ENCODE measurements around the gene AASS.
"Not testable (repeated sequence)": the region's sequence is repeated elsewhere in the genome, so short reads cannot be mapped to it uniquely, and the experiment has no call there.

Gene AASS

GRCh38 chr7:122182081-122182480, 38.0 kb upstream of the AASS start:
- Histone ChIP-seq H3K27me3 (ENCODE audit: control insufficient read depth, low read length) (no peaks in the 10 kb centered on the region), H3K9me3 (ENCODE audit: control insufficient read depth, insufficient read depth, low read length) (no peaks in the 10 kb centered on the region), H3K4me3 (ENCODE audit: low read length) (no peak overlapping the region), H3K27ac (ENCODE audit: low read depth, low read length) (no peak overlapping the region), H3F3A (ENCODE audit: control insufficient read depth, insufficient read depth) (no peaks in the 10 kb centered on the region), H3K4me2 (ENCODE audit: low read length) (no peak overlapping the region), H3K36me3 (ENCODE audit: control insufficient read depth, low read length) (no peaks in the 10 kb centered on the region), H3K79me2 (ENCODE audit: control insufficient read depth, low read length) (no peaks in the 10 kb centered on the region), H3K4me1 (ENCODE audit: control insufficient read depth, low read length) (no peaks in the 10 kb centered on the region), H4K20me1 (ENCODE audit: control insufficient read depth, insufficient read depth, low read depth, low read length) (no peaks in the 10 kb centered on the region), H3K9me2 (replicated peaks; ENCODE audit: control insufficient read depth, low read length) (no peaks in the 10 kb centered on the region)
- TF ChIP-seq EZH2phosphoT487 (IDR thresholded peaks at IDR 0.05; ENCODE audit: borderline replicate concordance, low read length) = no peak
- TF ChIP-seq CTCF (IDR thresholded peaks at IDR 0.05; ENCODE audit: low read depth, low read length, poor library complexity, severe bottlenecking) = no peak

GRCh38 chr7:122172144-122172543, 28.1 kb upstream of the AASS start:
- not testable (repeated sequence) for H3K4me3 ChIP-seq (ENCODE audit: low read length); H3F3A ChIP-seq (ENCODE audit: control insufficient read depth, insufficient read depth); H3K9me3 ChIP-seq (ENCODE audit: control insufficient read depth, insufficient read depth, low read length); H3K9me2 ChIP-seq (replicated peaks; ENCODE audit: control insufficient read depth, low read length); H3K79me2 ChIP-seq (ENCODE audit: control insufficient read depth, low read length); H3K4me2 ChIP-seq (ENCODE audit: low read length); H3K27ac ChIP-seq (ENCODE audit: low read depth, low read length); H3K4me1 ChIP-seq (ENCODE audit: control insufficient read depth, low read length); H3K27me3 ChIP-seq (ENCODE audit: control insufficient read depth, low read length); H3K36me3 ChIP-seq (ENCODE audit: control insufficient read depth, low read length); H4K20me1 ChIP-seq (ENCODE audit: control insufficient read depth, insufficient read depth, low read depth, low read length)

GRCh38 chr7:122166740-122167139, 22.7 kb upstream of the AASS start:
- Histone ChIP-seq H3K79me2 (ENCODE audit: control insufficient read depth, low read length) (no peaks in the 10 kb centered on the region), H3K9me3 (ENCODE audit: control insufficient read depth, insufficient read depth, low read length) (no peaks in the 10 kb centered on the region), H3F3A (ENCODE audit: control insufficient read depth, insufficient read depth) (no peaks in the 10 kb centered on the region), H3K4me3 (ENCODE audit: low read length) (no peak overlapping the region), H4K20me1 (ENCODE audit: control insufficient read depth, insufficient read depth, low read depth, low read length) (no peaks in the 10 kb centered on the region), H3K27me3 (ENCODE audit: control insufficient read depth, low read length) (no peaks in the 10 kb centered on the region), H3K36me3 (ENCODE audit: control insufficient read depth, low read length) (no peaks in the 10 kb centered on the region), H3K27ac (ENCODE audit: low read depth, low read length) (no peak overlapping the region), H3K9me2 (replicated peaks; ENCODE audit: control insufficient read depth, low read length) (no peaks in the 10 kb centered on the region), H3K4me1 (ENCODE audit: control insufficient read depth, low read length) (no peaks in the 10 kb centered on the region), H3K4me2 (ENCODE audit: low read length) (no peak overlapping the region)
- TF ChIP-seq CTCF (IDR thresholded peaks at IDR 0.05; ENCODE audit: low read depth, low read length, poor library complexity, severe bottlenecking) (no peak), EZH2phosphoT487 (IDR thresholded peaks at IDR 0.05; ENCODE audit: borderline replicate concordance, low read length) (no peak)

GRCh38 chr7:122166275-122166674, 22.2 kb upstream of the AASS start:
- no peaks in the 10 kb centered on the region for H3K9me3 ChIP-seq (ENCODE audit: control insufficient read depth, insufficient read depth, low read length)
- no peaks in the 10 kb centered on the region for H3K4me1 ChIP-seq (ENCODE audit: control insufficient read depth, low read length)
- H3K27me3 ChIP-seq (ENCODE audit: control insufficient read depth, low read length) = no peaks in the 10 kb centered on the region
- no peak overlapping the region for H3K4me2 ChIP-seq (ENCODE audit: low read length)
- H3K79me2 ChIP-seq (ENCODE audit: control insufficient read depth, low read length) = no peaks in the 10 kb centered on the region
- no peak overlapping the region for H3K4me3 ChIP-seq (ENCODE audit: low read length)
- H3K27ac ChIP-seq (ENCODE audit: low read depth, low read length) = no peak overlapping the region
- TF ChIP-seq EZH2phosphoT487 (IDR thresholded peaks at IDR 0.05; ENCODE audit: borderline replicate concordance, low read length) (no peak), CTCF (IDR thresholded peaks at IDR 0.05; ENCODE audit: low read depth, low read length, poor library complexity, severe bottlenecking) (no peak)
- no peaks in the 10 kb centered on the region for H3K36me3 ChIP-seq (ENCODE audit: control insufficient read depth, low read length)
- no peaks in the 10 kb centered on the region for H3K9me2 ChIP-seq (replicated peaks; ENCODE audit: control insufficient read depth, low read length)
- H3F3A ChIP-seq (ENCODE audit: control insufficient read depth, insufficient read depth) = no peaks in the 10 kb centered on the region
- H4K20me1 ChIP-seq (ENCODE audit: control insufficient read depth, insufficient read depth, low read depth, low read length) = no peaks in the 10 kb centered on the region
